Tibial nerve (tissue), 4 donors: ENCODE results near the gene GLRX.

Experiments
- CTCF ChIP-seq, 5 experiments: fragments of 200-600 bp in 3 of 5; fragments of 450-650 bp in 2 of 5; sonication (generic) in 3 of 5; IDR thresholded peaks; one replicate each; pipeline ENCODE4 v1.5.1; 2016 to 2019; ENCODE audit warnings: antibody characterized with exemption in 5 of 5, mild to moderate bottlenecking in 3 of 5, moderate library complexity in 2 of 5
- EP300 ChIP-seq, 2 donors: sonication (generic); formaldehyde crosslinking; IDR thresholded peaks; one replicate each; pipeline ENCODE4 v1.6.1; 2017; ENCODE audit warnings: antibody characterized with exemption in 2 of 2, mild to moderate bottlenecking in 1 of 2

DNA sequence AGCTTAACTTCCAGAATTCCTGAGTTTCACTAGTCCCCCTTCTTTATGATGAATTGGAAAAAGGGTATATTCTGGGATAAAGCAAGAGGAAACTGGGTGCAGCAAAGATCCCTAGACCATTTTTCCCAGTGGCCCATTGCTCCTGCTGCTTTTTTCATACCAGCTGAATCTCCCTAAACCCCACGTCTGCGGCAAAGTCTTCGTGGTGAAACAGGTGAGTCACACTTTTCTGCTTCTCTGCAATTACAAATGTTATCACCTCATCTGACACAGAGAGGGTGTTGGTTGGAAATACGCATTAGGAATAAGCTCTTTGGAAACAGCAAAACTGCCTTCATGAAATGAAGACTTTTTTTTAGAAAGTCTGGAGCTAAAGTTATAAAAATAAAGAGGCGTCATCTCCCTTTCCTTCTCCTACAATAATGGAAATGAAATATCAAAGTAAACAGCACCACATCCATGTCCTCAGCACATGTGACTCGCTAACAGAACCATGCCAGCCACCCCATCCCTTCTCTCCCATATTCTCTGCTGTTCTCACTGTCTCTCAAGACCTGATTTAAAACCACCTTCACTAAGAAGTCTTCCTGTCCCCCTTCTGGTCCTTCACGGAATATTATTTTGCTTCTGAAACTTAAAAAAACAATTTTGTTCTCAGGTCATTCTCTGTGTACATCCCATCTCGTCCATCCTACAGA is 39.5 kb upstream of the GLRX start:
- TF ChIP-seq EP300 (IDR thresholded peaks at IDR 0.05) (no peak), CTCF (IDR thresholded peaks at IDR 0.05) (peak in 1 of 5 experiments; percentile 9)
